GM18508 (cell line): ENCODE results near the gene MAP3K15.
"Not testable (repeated sequence)": the region's sequence is repeated elsewhere in the genome, so short reads cannot be mapped to it uniquely, and the experiment has no call there.

Experiments
- ATAC-seq: cut with Tn5 transposase; IDR thresholded peaks from one replicate; pipeline ENCODE4 v1.9.1; 2021; ENCODE audit warnings: moderate number of reproducible peaks; ENCODE audit not compliant: insufficient read depth, unreplicated experiment

Gene MAP3K15

DNA sequence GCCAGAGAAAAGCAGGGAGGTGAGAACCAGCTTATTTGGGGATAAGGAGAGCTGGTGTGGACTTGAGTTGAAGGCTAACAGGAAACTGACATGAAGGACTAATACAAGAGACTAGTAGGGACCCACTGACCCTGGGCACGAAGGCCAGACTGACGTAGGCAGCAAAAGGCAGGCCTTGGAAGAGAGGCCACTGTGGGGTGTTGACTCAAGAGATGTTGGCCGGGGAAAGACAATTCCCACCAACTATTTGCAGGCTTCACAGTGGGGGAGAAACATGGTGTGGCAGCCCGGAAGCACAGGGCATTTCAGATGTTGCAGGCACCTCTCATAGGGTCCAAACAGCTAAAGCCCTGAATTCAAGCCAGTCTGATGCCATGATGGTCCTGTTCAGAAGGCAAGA is 24.4 kb upstream of the MAP3K15 start:
- ATAC-seq, result no peak

DNA sequence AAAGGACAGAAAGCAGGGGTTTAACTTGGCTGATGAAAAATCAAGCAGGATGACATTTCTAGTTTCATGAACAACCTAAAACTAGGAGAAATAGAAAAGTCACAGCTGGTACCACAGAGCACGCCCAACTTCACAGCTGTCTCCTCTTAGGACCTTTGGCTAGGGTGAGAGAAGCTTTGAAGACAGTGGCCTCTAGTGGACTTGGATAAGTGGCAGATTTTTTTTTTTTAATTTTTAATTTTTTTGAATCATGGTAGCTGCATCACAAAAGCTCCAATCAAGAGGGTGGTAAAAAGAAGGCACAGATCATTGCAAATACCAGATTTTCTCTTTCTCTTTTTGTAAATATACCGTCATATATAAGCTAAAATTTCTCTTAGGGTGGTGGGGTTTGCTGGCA is 20.2 kb upstream of the MAP3K15 start:
- ATAC-seq, result no peak

- ATAC-seq, result no peak
Measured at GRCh38 chrX:19532709-19533108, 17.4 kb upstream of the MAP3K15 start.

- ATAC-seq, result no peak
Measured at GRCh38 chrX:19517965-19518364, 2.7 kb upstream of the MAP3K15 start.

DNA sequence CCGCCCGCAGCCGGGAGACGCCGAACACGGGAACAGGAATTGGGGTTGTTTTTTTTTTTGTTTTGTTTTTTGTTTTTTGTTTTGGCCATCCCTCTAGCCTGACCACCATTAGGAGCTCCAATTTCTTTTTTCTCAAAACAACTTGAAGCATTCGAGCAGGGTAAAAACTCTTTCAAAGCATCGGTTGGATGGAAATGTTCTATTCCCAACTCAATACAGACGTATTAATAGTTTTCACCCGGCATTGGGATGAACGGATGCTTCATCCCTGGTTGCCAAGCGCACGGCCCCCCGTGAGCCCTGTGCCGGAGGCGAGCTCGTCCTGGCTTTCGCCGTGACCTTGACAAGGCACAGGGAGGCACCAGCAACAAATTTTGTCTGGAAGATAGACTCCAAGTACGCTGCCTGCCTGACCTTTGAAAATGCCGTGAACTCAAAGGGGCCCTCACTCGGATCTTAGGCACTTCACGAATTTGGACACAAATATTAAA is 352 bp upstream of the MAP3K15 start:
- ATAC-seq, result no peak

DNA sequence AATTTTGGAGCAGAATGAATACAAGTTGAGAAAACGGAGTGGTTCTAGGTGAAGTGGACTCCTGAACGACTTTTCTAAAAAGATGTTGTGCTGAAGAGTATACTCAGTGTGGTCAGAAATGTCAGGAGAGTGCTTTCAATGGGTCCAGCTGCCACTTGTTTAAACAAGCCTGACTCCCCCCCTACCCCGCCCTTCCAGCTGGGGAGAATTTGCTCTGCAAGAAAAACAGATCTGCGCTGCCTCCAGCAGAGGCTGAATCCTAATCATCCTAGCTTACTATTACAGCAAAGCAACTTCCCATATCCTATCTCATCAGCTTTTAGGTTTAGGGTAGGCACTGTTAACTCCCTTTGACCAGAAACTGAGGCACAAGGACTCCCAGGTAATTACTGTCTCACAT is 1.9 kb downstream of the MAP3K15 start:
- ATAC-seq, result no peak

DNA sequence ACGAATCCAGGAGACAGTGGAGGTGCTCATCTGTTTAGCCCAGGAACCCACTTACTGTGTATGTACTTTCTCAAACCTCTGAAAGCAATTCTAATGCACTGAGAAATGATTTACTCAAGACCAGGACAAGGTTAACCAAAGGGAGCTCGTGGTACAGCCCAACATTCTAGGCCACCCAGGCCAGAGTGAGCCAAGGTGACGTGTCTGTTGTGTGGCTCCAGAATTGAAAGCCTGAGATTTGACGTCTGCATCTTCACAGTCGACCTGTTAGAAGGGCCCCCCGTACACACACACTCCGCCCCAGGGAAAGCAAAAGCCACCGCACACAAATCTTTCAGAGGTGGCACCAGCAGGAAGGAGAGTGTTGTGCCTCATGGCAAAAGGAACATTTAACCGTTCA is 2.3 kb downstream of the MAP3K15 start:
- ATAC-seq, result no peak

- no peak for ATAC-seq
Measured at GRCh38 chrX:19512359-19512758, 2.9 kb downstream of the MAP3K15 start.

DNA sequence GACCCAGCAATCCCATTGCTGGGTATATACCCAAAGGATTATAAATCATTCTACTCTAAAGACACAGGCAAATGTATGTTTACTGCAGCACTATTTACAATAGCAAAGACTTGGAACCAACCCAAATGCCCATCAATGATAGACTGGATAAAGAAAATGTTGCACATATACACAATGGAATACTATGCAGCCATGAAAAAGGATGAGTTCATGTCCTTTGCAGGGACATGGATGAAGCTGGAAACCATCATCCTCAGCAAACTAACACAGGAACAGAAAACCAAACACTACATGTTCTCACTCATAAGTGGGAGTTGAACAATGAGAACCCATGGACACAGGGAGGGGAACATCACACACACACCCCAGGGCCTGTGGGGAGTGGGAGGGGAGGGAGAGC is 3.5 kb downstream of the MAP3K15 start:
- ATAC-seq, result not testable (repeated sequence)

GRCh38 chrX:19496711-19497110 is 18.6 kb downstream of the MAP3K15 start:
- no peak for ATAC-seq

GRCh38 chrX:19487520-19488200 is 27.6 kb downstream of the MAP3K15 start:
- ATAC-seq, result no peak

GRCh38 chrX:19479458-19479857 is 35.9 kb downstream of the MAP3K15 start:
- no peak for ATAC-seq

- ATAC-seq, result not testable (repeated sequence)
Measured at GRCh38 chrX:19468383-19468782, 46.9 kb downstream of the MAP3K15 start.

- no peak for ATAC-seq
Measured at GRCh38 chrX:19462879-19463278, 52.4 kb downstream of the MAP3K15 start.

- no peak for ATAC-seq
Measured at GRCh38 chrX:19462231-19462630, 53.1 kb downstream of the MAP3K15 start.

DNA sequence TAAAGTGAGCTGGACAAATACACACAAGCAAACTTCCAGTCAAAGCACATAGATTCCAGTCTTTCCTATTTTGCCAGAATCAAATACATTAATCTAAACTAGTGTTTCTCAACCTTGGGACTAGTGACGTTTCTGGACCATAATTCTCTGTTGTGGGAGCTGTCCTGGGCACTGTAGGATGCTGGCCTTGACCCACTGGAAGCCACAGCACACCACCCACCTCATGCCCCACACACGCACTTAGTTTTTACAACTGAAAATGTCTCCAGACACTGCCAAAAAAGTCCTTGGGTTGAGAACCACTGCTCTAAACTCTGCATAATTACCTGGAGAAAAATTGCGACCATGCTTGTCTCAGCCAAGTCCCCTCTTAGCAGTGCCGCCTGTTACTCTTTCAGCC is 57.6 kb downstream of the MAP3K15 start:
- no peak for ATAC-seq

DNA sequence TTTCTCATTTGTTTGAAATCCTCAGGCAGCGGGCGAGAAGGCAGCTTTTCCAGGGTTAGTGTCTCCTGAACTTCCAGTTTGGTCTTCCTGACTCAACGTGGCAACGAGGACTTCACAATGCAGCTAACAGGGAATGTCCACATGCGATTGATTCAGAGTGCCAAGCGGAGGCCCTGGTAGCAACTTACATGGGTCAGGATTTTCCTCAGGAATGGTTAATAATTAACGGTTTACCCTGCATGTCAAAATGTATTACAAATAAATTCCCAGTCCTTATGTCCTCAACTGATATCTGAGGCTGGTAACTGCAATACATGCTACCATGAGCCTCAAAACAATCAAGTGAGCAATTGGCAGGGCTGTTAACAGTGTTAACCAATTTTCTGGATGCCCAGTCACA is 67.2 kb downstream of the MAP3K15 start:
- ATAC-seq, result no peak

DNA sequence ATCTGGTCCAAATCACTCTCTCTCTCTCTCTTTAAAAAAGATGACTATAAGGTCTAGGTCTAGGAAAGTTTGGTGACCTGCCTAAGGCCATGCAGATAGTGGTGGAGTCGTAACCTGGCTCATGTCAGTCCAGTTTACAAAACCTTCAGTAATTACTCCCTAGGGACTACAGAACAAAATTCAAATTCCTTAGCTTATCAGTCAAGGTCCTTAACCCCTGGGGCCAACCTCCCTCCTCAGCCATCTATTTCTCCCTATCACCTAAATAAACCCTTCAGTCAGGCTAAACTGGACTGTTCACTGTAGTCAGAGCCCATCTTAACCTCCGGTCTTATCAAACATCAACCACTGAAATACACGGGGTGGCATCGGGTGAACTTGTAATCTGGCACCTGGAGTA is 68.9 kb downstream of the MAP3K15 start:
- ATAC-seq, result no peak

DNA sequence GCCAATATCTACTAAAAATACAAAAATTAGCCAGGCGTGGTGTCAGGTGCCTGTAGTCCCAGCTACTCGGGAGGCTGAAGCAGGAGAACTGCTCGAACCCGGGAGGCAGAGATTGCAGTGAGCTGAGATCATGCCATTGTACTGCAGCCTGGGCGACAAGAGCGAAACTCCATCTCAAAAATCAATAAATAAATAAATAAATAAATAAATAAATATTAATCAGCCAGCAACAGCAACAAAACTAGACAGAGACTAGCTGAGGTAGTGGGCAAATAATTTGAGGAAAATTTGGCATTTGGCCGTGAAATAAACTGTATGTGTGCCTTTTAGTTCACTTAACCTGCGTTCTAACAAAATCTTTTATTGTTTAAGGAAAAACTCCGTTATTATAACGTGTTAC is 69.5 kb downstream of the MAP3K15 start:
- not testable (repeated sequence) for ATAC-seq

DNA sequence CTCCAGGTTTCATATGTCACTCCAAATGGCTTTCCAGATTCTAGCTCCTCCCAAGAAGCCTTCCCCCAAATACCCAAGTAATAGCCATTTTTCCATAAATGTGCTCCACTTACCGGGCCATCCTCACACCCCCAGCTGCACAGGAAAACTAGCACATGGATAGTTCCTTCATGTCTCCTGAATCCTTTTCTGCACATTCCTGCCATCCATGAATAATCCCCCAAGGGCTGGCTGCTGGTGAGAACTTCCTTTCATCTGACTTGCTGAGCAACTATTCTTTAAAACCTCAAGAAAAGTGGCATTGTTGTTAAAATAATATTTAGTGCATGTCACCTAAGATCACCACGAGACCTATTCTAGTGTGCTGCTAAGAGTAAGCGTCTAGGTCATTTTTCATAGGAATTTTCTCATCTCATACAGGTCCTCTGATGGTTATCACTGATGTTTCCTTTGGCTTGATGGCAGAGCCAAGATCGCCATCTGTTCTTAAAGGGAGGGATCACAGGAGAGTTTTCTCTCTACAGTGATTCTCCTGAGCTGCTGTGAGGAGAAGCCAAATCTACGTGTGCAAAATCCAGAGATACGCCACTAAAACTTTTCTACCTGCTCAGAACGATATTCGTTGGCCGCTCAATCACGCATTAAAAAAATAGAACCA is 71.3 kb downstream of the MAP3K15 start:
- no peak for ATAC-seq

DNA sequence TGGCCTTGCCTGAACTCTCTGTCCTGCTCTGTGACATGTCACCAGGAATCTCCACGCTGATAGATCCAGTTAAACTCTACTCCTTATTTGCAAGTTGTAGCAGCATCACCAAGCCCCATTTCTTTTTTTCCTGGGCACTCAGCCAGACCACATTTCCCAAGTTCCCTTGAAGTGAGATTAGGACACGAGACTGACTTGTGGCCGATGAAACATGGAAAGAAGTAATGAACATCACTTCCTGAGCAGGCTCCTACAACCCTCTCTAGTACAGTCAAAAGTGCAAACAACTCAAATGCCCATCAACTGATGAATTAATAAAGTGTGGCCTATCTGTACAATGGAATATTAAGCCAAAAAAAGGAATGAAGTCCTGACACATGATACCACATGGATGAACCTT is 74.6 kb downstream of the MAP3K15 start:
- no peak for ATAC-seq

DNA sequence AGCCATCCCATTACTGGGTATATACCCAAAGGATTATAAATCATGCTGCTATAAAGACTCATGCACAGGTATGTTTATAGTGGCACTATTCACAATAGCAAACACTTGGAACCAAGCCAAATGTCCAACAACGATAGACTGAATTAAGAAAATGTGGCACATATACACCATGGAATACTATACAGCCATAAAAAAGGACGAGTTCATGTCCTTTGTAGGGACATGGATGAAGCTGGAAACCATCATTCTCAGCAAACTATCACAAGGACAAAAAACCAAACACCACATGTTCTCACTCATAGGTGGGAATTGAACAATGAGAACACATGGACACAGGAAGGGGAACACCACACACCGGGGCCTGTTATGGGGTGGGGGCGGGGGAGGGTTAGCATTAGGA is 92.6 kb downstream of the MAP3K15 start:
- ATAC-seq, result not testable (repeated sequence)
